Upper lobe of left lung (tissue), 4 donors: ENCODE results near the gene PLCL2.

Source experiments
- EP300 ChIP-seq, 4 donors: sonication (generic); formaldehyde crosslinking; IDR thresholded peaks; one replicate each; pipeline ENCODE4 v1.5.1; 2017; ENCODE audit warnings: antibody characterized with exemption in 4 of 4, control low read depth in 2 of 4
- POLR2A ChIP-seq, 4 donors: fragments of 450-650 bp; IDR thresholded peaks; one replicate each; pipeline ENCODE4 v1.5.1; 2016 to 2017; ENCODE audit warnings: antibody characterized with exemption in 4 of 4, mild to moderate bottlenecking in 2 of 4
- POLR2AphosphoS5 ChIP-seq, 2 donors: sonication (generic); formaldehyde crosslinking; IDR thresholded peaks; one replicate each; pipeline ENCODE4 v1.5.1; 2017; ENCODE audit warnings: antibody characterized with exemption in 2 of 2
- TF ChIP-seq, protein P1 (sequence below), 6 experiments: fragments of 450-650 bp in 4 of 6; fragments of 200-600 bp in 2 of 6; sonication (generic) in 2 of 6; IDR thresholded peaks; one replicate each; pipeline ENCODE4 v1.5.1; 2016 to 2019; ENCODE audit warnings: antibody characterized with exemption in 6 of 6

- TF ChIP-seq, protein P1, sequence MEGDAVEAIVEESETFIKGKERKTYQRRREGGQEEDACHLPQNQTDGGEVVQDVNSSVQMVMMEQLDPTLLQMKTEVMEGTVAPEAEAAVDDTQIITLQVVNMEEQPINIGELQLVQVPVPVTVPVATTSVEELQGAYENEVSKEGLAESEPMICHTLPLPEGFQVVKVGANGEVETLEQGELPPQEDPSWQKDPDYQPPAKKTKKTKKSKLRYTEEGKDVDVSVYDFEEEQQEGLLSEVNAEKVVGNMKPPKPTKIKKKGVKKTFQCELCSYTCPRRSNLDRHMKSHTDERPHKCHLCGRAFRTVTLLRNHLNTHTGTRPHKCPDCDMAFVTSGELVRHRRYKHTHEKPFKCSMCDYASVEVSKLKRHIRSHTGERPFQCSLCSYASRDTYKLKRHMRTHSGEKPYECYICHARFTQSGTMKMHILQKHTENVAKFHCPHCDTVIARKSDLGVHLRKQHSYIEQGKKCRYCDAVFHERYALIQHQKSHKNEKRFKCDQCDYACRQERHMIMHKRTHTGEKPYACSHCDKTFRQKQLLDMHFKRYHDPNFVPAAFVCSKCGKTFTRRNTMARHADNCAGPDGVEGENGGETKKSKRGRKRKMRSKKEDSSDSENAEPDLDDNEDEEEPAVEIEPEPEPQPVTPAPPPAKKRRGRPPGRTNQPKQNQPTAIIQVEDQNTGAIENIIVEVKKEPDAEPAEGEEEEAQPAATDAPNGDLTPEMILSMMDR (IDR thresholded peaks at IDR 0.05) = no peak
- TF ChIP-seq POLR2A (IDR thresholded peaks at IDR 0.05) (no peak), POLR2AphosphoS5 (IDR thresholded peaks at IDR 0.05) (no peak), EP300 (IDR thresholded peaks at IDR 0.05) (no peak)
These were observed 226.1 kb downstream of the PLCL2 start for GRCh38 chr3:17110660-17111396.
